ENCODE results near the gene PHGDH.

DNA sequence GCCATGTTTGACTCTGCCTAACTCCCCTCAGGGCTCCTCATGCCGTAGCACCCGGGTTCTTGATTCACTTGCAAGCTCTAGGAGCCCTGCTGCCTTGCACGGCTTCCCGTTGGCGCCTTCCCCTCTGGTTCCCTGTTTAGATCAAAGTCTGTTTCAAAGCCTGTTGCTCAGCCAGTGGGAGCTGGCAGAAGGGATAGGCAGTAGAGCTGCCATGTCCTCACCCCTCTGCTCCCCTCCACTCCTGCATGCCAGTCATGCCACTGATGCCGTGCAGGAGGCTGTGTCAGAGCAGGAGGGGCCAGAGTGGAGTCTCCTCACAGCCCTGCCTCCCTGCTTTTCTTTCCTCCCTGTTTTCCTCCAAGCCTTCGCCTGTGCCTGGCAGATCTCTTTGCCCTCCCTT, 30.5 kb downstream of the PHGDH start:
- TF ChIP-seq EZH2phosphoT487 (IDR thresholded peaks at IDR 0.05; ENCODE audit: insufficient read depth, low read depth) (no peak), EZH2 (IDR thresholded peaks at IDR 0.05; ENCODE audit: insufficient read depth, poor library complexity, severe bottlenecking) (no peak)

Data from GM23248 (cell line).